Keratinocyte (primary cell): ENCODE results near the gene NFIL3. TPM values are rescaled to one million over a fixed set of nuclear protein-coding genes. Genes with fewer than 3 reads are reported as not detected.

Experiments used
- DNase-seq: peaks from one replicate; pipeline ENCODE4 v3.0.0-alpha.2; 2011; ENCODE audit warnings: low read depth, missing footprints, low spot score
- FAIRE-seq: peaks from 2 replicates; lab custom pipeline; 2011; peaks lifted over from hg19 to GRCh38; lab: Jason Lieb, UNC
- H2AFZ ChIP-seq: 2 replicates; pipeline ENCODE4 v1.6.0; 2012; ENCODE audit warnings: low read length, control low read depth, inconsistent platforms; ENCODE audit not compliant: control insufficient read depth
- H3K27ac ChIP-seq: 2 replicates; pipeline ENCODE4 v1.5.1; 2011; ENCODE audit warnings: low read length; ENCODE audit not compliant: control insufficient read depth, insufficient read depth
- H3K27me3 ChIP-seq: 3 replicates; pipeline ENCODE4 v1.6.0; 2011; ENCODE audit warnings: low read length; ENCODE audit not compliant: control insufficient read depth, insufficient read depth; ENCODE audit errors: extremely low read depth
- H3K36me3 ChIP-seq, 2 experiments: 2 replicates in 1 of 2; 3 replicates in 1 of 2; pipeline ENCODE4 v1.5.1; 2011; ENCODE audit warnings: low read length in 2 of 2, mild to moderate bottlenecking in 1 of 2; ENCODE audit not compliant: control insufficient read depth in 2 of 2, insufficient read depth in 2 of 2; ENCODE audit errors: extremely low read depth in 1 of 2
- H3K4me1 ChIP-seq: 3 replicates; pipeline ENCODE4 v1.5.1; 2011; ENCODE audit warnings: low read length; ENCODE audit not compliant: control insufficient read depth, insufficient read depth; ENCODE audit errors: extremely low read depth
- H3K4me2 ChIP-seq: 3 replicates; pipeline ENCODE4 v1.6.0; 2011; ENCODE audit warnings: low read depth, low read length; ENCODE audit not compliant: control insufficient read depth, insufficient read depth; ENCODE audit errors: extremely low read depth
- H3K4me3 ChIP-seq, 3 experiments: fragments of 200-600 bp in 1 of 3; sonication (generic) in 1 of 3; 2 replicates in 2 of 3; 3 replicates in 1 of 3; pipeline ENCODE4 v1.5.1; 2011 to 2016; ENCODE audit warnings: low read length in 3 of 3, mild to moderate bottlenecking in 3 of 3, control low read depth in 2 of 3, inconsistent platforms in 1 of 3, low read depth in 1 of 3, mixed read lengths in 1 of 3, mixed run types in 1 of 3, moderate library complexity in 1 of 3; ENCODE audit not compliant: control insufficient read depth in 2 of 3, insufficient read depth in 2 of 3; ENCODE audit errors: extremely low read depth in 1 of 3
- H3K79me2 ChIP-seq: 2 replicates; pipeline ENCODE4 v1.6.0; 2012; ENCODE audit warnings: low read length; ENCODE audit not compliant: control insufficient read depth, insufficient read depth
- H3K9ac ChIP-seq: 3 replicates; pipeline ENCODE4 v1.6.0; 2011; ENCODE audit warnings: low read length; ENCODE audit not compliant: control insufficient read depth, insufficient read depth; ENCODE audit errors: extremely low read depth
- H3K9me1 ChIP-seq: 3 replicates; pipeline ENCODE4 v1.6.0; 2011; ENCODE audit warnings: low read length; ENCODE audit not compliant: control insufficient read depth, insufficient read depth; ENCODE audit errors: extremely low read depth
- H3K9me3 ChIP-seq: 2 replicates; pipeline ENCODE4 v1.5.1; 2012; ENCODE audit warnings: low read depth, low read length; ENCODE audit not compliant: control insufficient read depth
- H4K20me1 ChIP-seq: 3 replicates; pipeline ENCODE4 v1.6.0; 2011; ENCODE audit warnings: low read length; ENCODE audit not compliant: control insufficient read depth, insufficient read depth; ENCODE audit errors: extremely low read depth
- EZH2 ChIP-seq: IDR thresholded peaks from one replicate; pipeline ENCODE4 v1.6.1; 2012; ENCODE audit warnings: inconsistent platforms, mild to moderate bottlenecking, low read length, moderate library complexity
- dilution Hi-C: fragments of 300-500 bp; cut with MboI; formaldehyde crosslinking; loops from one replicate; pipeline ENCODE4 v1.7.0; 2020; ENCODE audit warnings: low sequenced_read_pairs; ENCODE audit not compliant: extremely low pct_ligation_motif_present
- polyA plus RNA-seq, 5 experiments: library from polyadenylated mRNA; depleted of rRNA in 3 of 5; stranded (reverse) in 3 of 5; stranded (forward) in 1 of 5; unstranded in 1 of 5; fragments of >200 nt; gene quantifications; 1 replicate in 1 of 5; 2 replicates in 3 of 5; 3 replicates in 1 of 5; pipeline versions ENCODE4 v1.2.1 to v1.2.3, GENCODE V29; 2011 to 2012; ENCODE audit warnings: missing spikeins in 2 of 5, low read depth in 1 of 5, low replicate concordance in 1 of 5
- TF ChIP-seq, protein P1 (sequence below), 3 experiments: IDR thresholded peaks in 1 of 3; conservative IDR thresholded peaks in 1 of 3; optimal IDR thresholded peaks in 1 of 3; 2 replicates in 2 of 3; 3 replicates in 1 of 3; pipeline versions ENCODE3 to v1.5.1; 2011; ENCODE audit warnings: low read length in 3 of 3, mild to moderate bottlenecking in 3 of 3, moderate library complexity in 2 of 3, control low read depth in 1 of 3, inconsistent platforms in 1 of 3; ENCODE audit not compliant: insufficient read depth in 2 of 3; ENCODE audit errors: extremely low read depth in 1 of 3

The NFIL3 gene
- polyA plus RNA-seq, 1 donor (not counting 4 experiments of a cell fraction or from before 2014, with no cell fraction given): 9.3 TPM

DNA sequence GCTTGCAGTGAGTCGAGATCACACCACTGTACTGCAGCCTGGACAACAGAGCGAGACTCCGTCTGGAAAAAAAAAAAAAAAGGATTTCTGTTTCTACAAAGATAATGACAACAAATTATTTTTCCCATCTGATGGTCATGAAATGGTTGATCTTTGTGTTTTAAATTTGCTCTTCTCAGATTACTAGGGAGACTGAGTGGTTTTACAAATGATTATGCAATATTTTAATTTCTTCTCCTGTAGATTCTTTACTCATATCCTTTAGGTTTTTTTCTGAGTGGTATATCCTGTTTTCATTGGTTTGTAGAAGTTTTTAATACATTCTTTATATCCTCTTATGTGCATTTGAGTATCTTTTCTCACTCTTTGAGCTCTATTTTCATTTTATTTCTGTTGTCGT is 41.3 kb downstream of the NFIL3 start:
- no peaks in the 10 kb centered on the region for H3K27me3 ChIP-seq
- no peaks in the 10 kb centered on the region for H3K36me3 ChIP-seq
- H3K9ac ChIP-seq: no peak overlapping the region
- peaks cover 9% of the 10 kb centered on the region for H3K4me1 ChIP-seq
- H3K9me3 ChIP-seq: no peaks in the 10 kb centered on the region
- TF ChIP-seq, protein P1, sequence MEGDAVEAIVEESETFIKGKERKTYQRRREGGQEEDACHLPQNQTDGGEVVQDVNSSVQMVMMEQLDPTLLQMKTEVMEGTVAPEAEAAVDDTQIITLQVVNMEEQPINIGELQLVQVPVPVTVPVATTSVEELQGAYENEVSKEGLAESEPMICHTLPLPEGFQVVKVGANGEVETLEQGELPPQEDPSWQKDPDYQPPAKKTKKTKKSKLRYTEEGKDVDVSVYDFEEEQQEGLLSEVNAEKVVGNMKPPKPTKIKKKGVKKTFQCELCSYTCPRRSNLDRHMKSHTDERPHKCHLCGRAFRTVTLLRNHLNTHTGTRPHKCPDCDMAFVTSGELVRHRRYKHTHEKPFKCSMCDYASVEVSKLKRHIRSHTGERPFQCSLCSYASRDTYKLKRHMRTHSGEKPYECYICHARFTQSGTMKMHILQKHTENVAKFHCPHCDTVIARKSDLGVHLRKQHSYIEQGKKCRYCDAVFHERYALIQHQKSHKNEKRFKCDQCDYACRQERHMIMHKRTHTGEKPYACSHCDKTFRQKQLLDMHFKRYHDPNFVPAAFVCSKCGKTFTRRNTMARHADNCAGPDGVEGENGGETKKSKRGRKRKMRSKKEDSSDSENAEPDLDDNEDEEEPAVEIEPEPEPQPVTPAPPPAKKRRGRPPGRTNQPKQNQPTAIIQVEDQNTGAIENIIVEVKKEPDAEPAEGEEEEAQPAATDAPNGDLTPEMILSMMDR (optimal IDR thresholded peaks at IDR 0.05 in 1 of 3, IDR thresholded peaks at IDR 0.05 in 1 of 3, conservative IDR thresholded peaks at IDR 0.05 in 1 of 3; ENCODE audit: extremely low read depth in 1 of 3, insufficient read depth in 2 of 3, low read length in 3 of 3): no peak
- TF ChIP-seq EZH2: no peak
- H3K9me1 ChIP-seq: no peaks in the 10 kb centered on the region
- dilution Hi-C loops: no loop called here
- no peak overlapping the region for H3K4me2 ChIP-seq
- no peak overlapping the region for H2AFZ ChIP-seq
- H4K20me1 ChIP-seq: no peaks in the 10 kb centered on the region
- FAIRE-seq (no peak), DNase-seq (no peak)
- H3K4me3 ChIP-seq: no peak overlapping the region
- H3K79me2 ChIP-seq: no peaks in the 10 kb centered on the region
- H3K27ac ChIP-seq: no peak overlapping the region

DNA sequence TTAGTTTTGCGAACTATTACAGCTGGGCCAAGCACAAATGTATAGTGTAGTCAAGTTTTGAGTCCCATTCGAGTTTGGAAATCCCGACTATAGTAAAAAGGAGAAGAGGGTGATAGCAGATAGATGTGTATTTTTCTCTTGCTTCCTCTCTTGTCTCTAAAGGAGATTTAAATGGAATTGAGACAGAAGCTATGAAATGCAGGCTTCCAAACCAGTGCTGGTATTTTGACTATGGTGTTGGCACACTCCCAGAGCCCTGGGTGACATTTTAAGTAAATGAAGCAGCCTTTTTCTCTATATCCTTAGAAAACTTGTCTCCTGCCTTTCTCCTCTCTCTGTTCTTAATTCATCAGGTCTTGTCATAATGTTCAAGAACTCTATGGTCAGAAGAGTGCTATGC is 44.2 kb downstream of the NFIL3 start:
- no peak for TF ChIP-seq EZH2
- TF ChIP-seq, protein P1 (optimal IDR thresholded peaks at IDR 0.05 in 1 of 3, IDR thresholded peaks at IDR 0.05 in 1 of 3, conservative IDR thresholded peaks at IDR 0.05 in 1 of 3; ENCODE audit: extremely low read depth in 1 of 3, insufficient read depth in 2 of 3, low read length in 3 of 3): no peak
- DNase-seq (no peak), FAIRE-seq (no peak)
- no peak overlapping the region for H3K4me2 ChIP-seq
- dilution Hi-C loops: no loop called here
- H3K36me3 ChIP-seq: no peaks in the 10 kb centered on the region
- no peak overlapping the region for H3K4me3 ChIP-seq
- peaks cover 3% of the 10 kb centered on the region for H3K4me1 ChIP-seq
- no peaks in the 10 kb centered on the region for H3K27me3 ChIP-seq
- no peaks in the 10 kb centered on the region for H4K20me1 ChIP-seq
- H3K9me1 ChIP-seq: no peaks in the 10 kb centered on the region
- no peak overlapping the region for H3K27ac ChIP-seq
- no peaks in the 10 kb centered on the region for H3K79me2 ChIP-seq
- no peaks in the 10 kb centered on the region for H3K9me3 ChIP-seq
- H3K9ac ChIP-seq: no peak overlapping the region
- no peak overlapping the region for H2AFZ ChIP-seq
